Mesothelial cell of epicardium (in vitro differentiated cells): Measurements from ENCODE around the gene BLOC1S4. TPM values are rescaled to one million over a fixed set of nuclear protein-coding genes. Genes with fewer than 3 reads are reported as not detected.

Experiments used
- DNase-seq, 2 experiments: peaks; one replicate each; pipeline ENCODE4 v3.0.0; 2021; ENCODE audit warnings: low spot score in 2 of 2; ENCODE audit not compliant: unreplicated experiment in 2 of 2
- H3K27ac Mint-ChIP-seq: 2 replicates; pipeline ENCODE4 v1.8.0; 2021; ENCODE audit warnings: mixed read lengths
- H3K27me3 Mint-ChIP-seq: 2 replicates; pipeline ENCODE4 v1.8.0; 2021; ENCODE audit warnings: low read depth, mixed read lengths
- H3K36me3 Mint-ChIP-seq: 2 replicates; pipeline ENCODE4 v1.8.0; 2021; ENCODE audit warnings: mixed read lengths
- H3K4me1 Mint-ChIP-seq: 2 replicates; pipeline ENCODE4 v1.8.0; 2021; ENCODE audit warnings: mixed read lengths
- H3K4me3 Mint-ChIP-seq: 2 replicates; pipeline ENCODE4 v1.8.0; 2021; ENCODE audit warnings: mild to moderate bottlenecking, moderate library complexity, mixed read lengths
- H3K9me3 Mint-ChIP-seq: 2 replicates; pipeline ENCODE4 v1.8.0; 2021; ENCODE audit warnings: mixed read lengths
- CTCF ChIP-seq: fragments of 200-600 bp; sonication (generic); IDR thresholded peaks from one replicate; pipeline ENCODE4 v1.5.0; 2021; ENCODE audit warnings: antibody characterized with exemption; ENCODE audit not compliant: unreplicated experiment
- total RNA-seq: library from RNA; stranded (reverse); gene quantifications from 3 replicates; pipeline ENCODE4 v1.2.1, GENCODE V29; 2021

Gene BLOC1S4
- total RNA-seq, 1 donor from 2014 or later = 18.0 TPM

GRCh38 chr4:6682862-6683590, 32.9 kb upstream of the BLOC1S4 start:
- Mint-ChIP-seq H3K27ac (no peak overlapping the region), H3K4me3 (no peak overlapping the region), H3K9me3 (peaks cover 10% of the 10 kb centered on the region), H3K27me3 (no peaks in the 10 kb centered on the region), H3K4me1 (peaks cover 6% of the 10 kb centered on the region), H3K36me3 (peaks cover 26% of the 10 kb centered on the region)
- DNase-seq = no peak
- TF ChIP-seq CTCF = no peak

- DNase-seq = no peak
- Mint-ChIP-seq H3K4me1 (peaks cover 23% of the 10 kb centered on the region), H3K9me3 (peaks cover 10% of the 10 kb centered on the region), H3K4me3 (no peak overlapping the region), H3K27ac (no peak overlapping the region), H3K36me3 (peaks cover 16% of the 10 kb centered on the region), H3K27me3 (no peaks in the 10 kb centered on the region)
- no peak for TF ChIP-seq CTCF
These were observed 31.3 kb upstream of the BLOC1S4 start for GRCh38 chr4:6684656-6685055.

- H3K27ac Mint-ChIP-seq = no peak overlapping the region
- DNase-seq = no peak
- H3K9me3 Mint-ChIP-seq = peaks cover 3% of the 10 kb centered on the region
- H3K27me3 Mint-ChIP-seq = no peaks in the 10 kb centered on the region
- peaks cover 31% of the 10 kb centered on the region for H3K4me1 Mint-ChIP-seq
- TF ChIP-seq CTCF = no peak
- H3K36me3 Mint-ChIP-seq = peaks cover 5% of the 10 kb centered on the region
- no peak overlapping the region for H3K4me3 Mint-ChIP-seq
These were observed 29.7 kb upstream of the BLOC1S4 start for GRCh38 chr4:6686104-6686787.

GRCh38 chr4:6687947-6688878, 27.8 kb upstream of the BLOC1S4 start:
- Mint-ChIP-seq H3K9me3 (peaks cover 3% of the 10 kb centered on the region), H3K27me3 (no peaks in the 10 kb centered on the region), H3K4me1 (peaks cover 42% of the 10 kb centered on the region), H3K36me3 (peaks cover 5% of the 10 kb centered on the region), H3K27ac (peak overlapping the region; percentile 98), H3K4me3 (peak overlapping the region; percentile 30)
- DNase-seq = no peak
- no peak for TF ChIP-seq CTCF

- peaks cover 49% of the 10 kb centered on the region for H3K4me1 Mint-ChIP-seq
- H3K36me3 Mint-ChIP-seq = peaks cover 5% of the 10 kb centered on the region
- peaks cover 3% of the 10 kb centered on the region for H3K9me3 Mint-ChIP-seq
- H3K4me3 Mint-ChIP-seq = peak overlapping the region; percentile 30
- DNase-seq = peak; percentile 48 to 73
- H3K27me3 Mint-ChIP-seq = no peaks in the 10 kb centered on the region
- no peak for TF ChIP-seq CTCF
- H3K27ac Mint-ChIP-seq = peak overlapping the region; percentile 98
These were observed 27.0 kb upstream of the BLOC1S4 start for GRCh38 chr4:6688879-6689505.
